Measurements from ENCODE around the gene MMP8.

Gene MMP8

GRCh38 chr11:102770191-102770590 is 45.4 kb upstream of the MMP8 start:
- H3K9me3 ChIP-seq (ENCODE audit: low read length) = no peaks in the 10 kb centered on the region
- no peaks in the 10 kb centered on the region for H3K36me3 ChIP-seq (ENCODE audit: insufficient read depth, low read length)

GRCh38 chr11:102767800-102768199 is 43.0 kb upstream of the MMP8 start:
- Histone ChIP-seq H3K4me3 (ENCODE audit: low read depth, low read length, poor library complexity, severe bottlenecking) (no peak overlapping the region), H3K9me3 (ENCODE audit: low read length) (no peaks in the 10 kb centered on the region), H3K27ac (ENCODE audit: low read depth, low read length, poor library complexity, severe bottlenecking) (no peak overlapping the region), H3K4me2 (ENCODE audit: low read length) (no peak overlapping the region), H3K9me2 (ENCODE audit: low read depth, low read length) (no peaks in the 10 kb centered on the region), H3K36me3 (ENCODE audit: insufficient read depth, low read length) (no peaks in the 10 kb centered on the region), H3K27me3 (ENCODE audit: insufficient read depth, low read length) (no peaks in the 10 kb centered on the region), H3K9ac (ENCODE audit: low read length) (no peak overlapping the region), H3K4me1 (ENCODE audit: insufficient read depth, low read length, severe bottlenecking) (no peaks in the 10 kb centered on the region), H4K20me1 (ENCODE audit: insufficient read depth, low read length) (no peaks in the 10 kb centered on the region), H3F3A (ENCODE audit: insufficient read depth, low read length) (no peaks in the 10 kb centered on the region), H2AFZ (ENCODE audit: low read length) (no peak overlapping the region), H3K79me2 (ENCODE audit: insufficient read depth, low read length) (no peaks in the 10 kb centered on the region)
- no peak for TF ChIP-seq CTCF (IDR thresholded peaks at IDR 0.05; ENCODE audit: low read length)
- TF ChIP-seq EZH2 (IDR thresholded peaks at IDR 0.05; ENCODE audit: borderline replicate concordance, low read length) = no peak

More at GRCh38 chr11:102770191-102770590, 45.4 kb upstream of the MMP8 start:
- H3F3A ChIP-seq (ENCODE audit: insufficient read depth, low read length) = no peaks in the 10 kb centered on the region
- no peak overlapping the region for H3K27ac ChIP-seq (ENCODE audit: low read depth, low read length, poor library complexity, severe bottlenecking)
- no peak for TF ChIP-seq CTCF (IDR thresholded peaks at IDR 0.05; ENCODE audit: low read length)
- no peak for TF ChIP-seq EZH2 (IDR thresholded peaks at IDR 0.05; ENCODE audit: borderline replicate concordance, low read length)
- H3K4me3 ChIP-seq (ENCODE audit: low read depth, low read length, poor library complexity, severe bottlenecking) = no peak overlapping the region
- no peaks in the 10 kb centered on the region for H3K4me1 ChIP-seq (ENCODE audit: insufficient read depth, low read length, severe bottlenecking)
- H3K9me2 ChIP-seq (ENCODE audit: low read depth, low read length) = no peaks in the 10 kb centered on the region
- H2AFZ ChIP-seq (ENCODE audit: low read length) = no peak overlapping the region
- H3K9ac ChIP-seq (ENCODE audit: low read length) = no peak overlapping the region
- H3K79me2 ChIP-seq (ENCODE audit: insufficient read depth, low read length) = no peaks in the 10 kb centered on the region
- no peaks in the 10 kb centered on the region for H4K20me1 ChIP-seq (ENCODE audit: insufficient read depth, low read length)
- H3K4me2 ChIP-seq (ENCODE audit: low read length) = no peak overlapping the region
- H3K27me3 ChIP-seq (ENCODE audit: insufficient read depth, low read length) = no peaks in the 10 kb centered on the region

DNA sequence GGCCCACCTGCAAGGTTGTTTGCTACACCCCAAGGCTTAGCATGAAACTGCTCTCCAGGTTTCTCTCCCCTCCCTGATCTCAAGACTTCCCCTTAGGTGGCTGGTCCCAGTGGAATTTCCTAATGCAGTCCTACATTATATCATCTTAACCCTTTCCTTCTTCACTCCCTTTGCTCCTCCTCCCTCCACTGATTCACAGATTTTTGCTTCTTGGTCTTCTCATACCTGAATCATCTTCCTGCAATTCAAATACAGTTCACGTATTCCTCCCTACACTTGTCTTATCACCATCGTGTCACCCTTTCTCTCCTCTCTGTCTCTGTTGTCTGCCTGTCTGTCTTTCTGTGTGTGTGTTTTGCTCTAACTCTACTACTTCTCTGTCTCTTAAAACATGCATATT is 38.7 kb upstream of the MMP8 start:
- Histone ChIP-seq H2AFZ (ENCODE audit: low read length) (no peak overlapping the region), H3K9ac (ENCODE audit: low read length) (no peak overlapping the region), H3K4me2 (ENCODE audit: low read length) (no peak overlapping the region), H4K20me1 (ENCODE audit: insufficient read depth, low read length) (no peaks in the 10 kb centered on the region), H3K36me3 (ENCODE audit: insufficient read depth, low read length) (no peaks in the 10 kb centered on the region), H3K9me2 (ENCODE audit: low read depth, low read length) (no peaks in the 10 kb centered on the region), H3K4me3 (ENCODE audit: low read depth, low read length, poor library complexity, severe bottlenecking) (no peak overlapping the region), H3K27me3 (ENCODE audit: insufficient read depth, low read length) (no peaks in the 10 kb centered on the region), H3F3A (ENCODE audit: insufficient read depth, low read length) (no peaks in the 10 kb centered on the region), H3K27ac (ENCODE audit: low read depth, low read length, poor library complexity, severe bottlenecking) (no peak overlapping the region), H3K9me3 (ENCODE audit: low read length) (no peaks in the 10 kb centered on the region), H3K79me2 (ENCODE audit: insufficient read depth, low read length) (no peaks in the 10 kb centered on the region), H3K4me1 (ENCODE audit: insufficient read depth, low read length, severe bottlenecking) (no peaks in the 10 kb centered on the region)
- TF ChIP-seq CTCF (IDR thresholded peaks at IDR 0.05; ENCODE audit: low read length) = no peak
- TF ChIP-seq EZH2 (IDR thresholded peaks at IDR 0.05; ENCODE audit: borderline replicate concordance, low read length) = no peak
